Upper lobe of left lung (tissue), 4 donors: Measurements from ENCODE around the gene ATP6V1B1.

ENCODE experiments used
- POLR2A ChIP-seq, 4 donors: fragments of 450-650 bp; IDR thresholded peaks; one replicate each; pipeline ENCODE4 v1.5.1; 2016 to 2017; ENCODE audit warnings: antibody characterized with exemption in 4 of 4, mild to moderate bottlenecking in 2 of 4
- POLR2AphosphoS5 ChIP-seq, 2 donors: sonication (generic); formaldehyde crosslinking; IDR thresholded peaks; one replicate each; pipeline ENCODE4 v1.5.1; 2017; ENCODE audit warnings: antibody characterized with exemption in 2 of 2
- TF ChIP-seq, protein P1 (sequence below), 6 experiments: fragments of 450-650 bp in 4 of 6; fragments of 200-600 bp in 2 of 6; sonication (generic) in 2 of 6; IDR thresholded peaks; one replicate each; pipeline ENCODE4 v1.5.1; 2016 to 2019; ENCODE audit warnings: antibody characterized with exemption in 6 of 6

DNA sequence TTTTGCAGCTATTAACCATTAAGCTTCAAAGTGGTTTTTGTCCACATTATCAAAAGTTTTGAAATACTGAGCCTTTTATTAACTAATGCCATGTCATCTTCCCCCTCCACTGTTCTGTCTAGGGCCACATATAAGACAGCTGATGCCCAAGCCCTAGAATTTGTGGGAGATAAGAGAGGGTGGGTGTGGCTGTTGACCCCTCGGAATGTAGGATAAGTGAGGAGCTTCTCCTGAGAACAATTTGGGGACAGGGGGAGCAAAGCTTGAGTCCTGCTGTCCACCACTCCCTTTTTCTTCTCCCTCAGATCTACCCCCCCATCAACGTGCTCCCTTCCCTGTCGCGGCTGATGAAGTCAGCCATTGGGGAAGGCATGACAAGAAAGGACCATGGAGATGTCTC, 28.4 kb downstream of the ATP6V1B1 start:
- TF ChIP-seq, protein P1, sequence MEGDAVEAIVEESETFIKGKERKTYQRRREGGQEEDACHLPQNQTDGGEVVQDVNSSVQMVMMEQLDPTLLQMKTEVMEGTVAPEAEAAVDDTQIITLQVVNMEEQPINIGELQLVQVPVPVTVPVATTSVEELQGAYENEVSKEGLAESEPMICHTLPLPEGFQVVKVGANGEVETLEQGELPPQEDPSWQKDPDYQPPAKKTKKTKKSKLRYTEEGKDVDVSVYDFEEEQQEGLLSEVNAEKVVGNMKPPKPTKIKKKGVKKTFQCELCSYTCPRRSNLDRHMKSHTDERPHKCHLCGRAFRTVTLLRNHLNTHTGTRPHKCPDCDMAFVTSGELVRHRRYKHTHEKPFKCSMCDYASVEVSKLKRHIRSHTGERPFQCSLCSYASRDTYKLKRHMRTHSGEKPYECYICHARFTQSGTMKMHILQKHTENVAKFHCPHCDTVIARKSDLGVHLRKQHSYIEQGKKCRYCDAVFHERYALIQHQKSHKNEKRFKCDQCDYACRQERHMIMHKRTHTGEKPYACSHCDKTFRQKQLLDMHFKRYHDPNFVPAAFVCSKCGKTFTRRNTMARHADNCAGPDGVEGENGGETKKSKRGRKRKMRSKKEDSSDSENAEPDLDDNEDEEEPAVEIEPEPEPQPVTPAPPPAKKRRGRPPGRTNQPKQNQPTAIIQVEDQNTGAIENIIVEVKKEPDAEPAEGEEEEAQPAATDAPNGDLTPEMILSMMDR (IDR thresholded peaks at IDR 0.05): no peak
- TF ChIP-seq POLR2A (IDR thresholded peaks at IDR 0.05) (no peak), POLR2AphosphoS5 (IDR thresholded peaks at IDR 0.05) (no peak)
